ENCODE results near the gene ZCCHC12. TPM values are rescaled to one million over a fixed set of nuclear protein-coding genes. Genes with fewer than 3 reads are reported as not detected.

ZCCHC12 gene
- total RNA-seq, 1 experiment from 2014 or later: 0.89 TPM

GRCh38 chrX:118780509-118780908 is 43.1 kb upstream of the ZCCHC12 start (continued):
- TF ChIP-seq TCF7L2 (IDR thresholded peaks at IDR 0.05; ENCODE audit: borderline replicate concordance, extremely low read depth, insufficient read depth, insufficient read length) (no peak), POLR2AphosphoS5 (IDR thresholded peaks at IDR 0.05; ENCODE audit: low read depth, low read length) (no peak), SRF (IDR thresholded peaks at IDR 0.05; ENCODE audit: low read depth) (no peak)

GRCh38 chrX:118780911-118781310 is 42.7 kb upstream of the ZCCHC12 start:
- ChIA-PET RAD21 (ENCODE audit: low non-redundant PET in 1 of 2, low total read pairs in 2 of 2, uncharacterized antibody in 2 of 2, unreplicated experiment in 2 of 2) (no interaction called here), CTCF (no interaction called here), POLR2A (no interaction called here)
- H3K9me2 ChIP-seq (ENCODE audit: insufficient read depth): no peaks in the 10 kb centered on the region
- DNase-seq (ENCODE audit: low read depth, low spot score): no peak
- H3K27me3 ChIP-seq (ENCODE audit: insufficient read depth, low read length): no peaks in the 10 kb centered on the region
- no TSS peak for BruUV-seq (replicated peaks)
- H3K9me3 ChIP-seq (ENCODE audit: control insufficient read depth in 1 of 2, insufficient read depth in 1 of 2, low read depth in 1 of 2, low read length in 2 of 2): no peaks in the 10 kb centered on the region
- no peaks in the 10 kb centered on the region for H3K36me3 ChIP-seq (ENCODE audit: control insufficient read depth in 1 of 2, insufficient read depth in 2 of 2, low read length in 2 of 2)
- H4K20me1 ChIP-seq (ENCODE audit: insufficient read depth): no peaks in the 10 kb centered on the region
- no peaks in the 10 kb centered on the region for H3K4me1 ChIP-seq (ENCODE audit: control insufficient read depth in 1 of 2, insufficient read depth in 2 of 2, low read length in 2 of 2)
- H3K9ac ChIP-seq (ENCODE audit: low read length): no peak overlapping the region
- H2AFZ ChIP-seq (ENCODE audit: low read depth, low read length, poor library complexity, severe bottlenecking): no peak overlapping the region
- no peak overlapping the region for H3K27ac ChIP-seq (ENCODE audit: low read depth, low read length)
- no peak overlapping the region for H3K4me3 ChIP-seq (replicated peaks in 1 of 2; ENCODE audit: low read depth in 1 of 2, low read length in 2 of 2)
- H3K79me2 ChIP-seq (ENCODE audit: insufficient read depth, low read length): no peaks in the 10 kb centered on the region
- intact Hi-C loops (cut with micrococcal nuclease): no loop called here
- H3K4me2 ChIP-seq (ENCODE audit: low read length): no peak overlapping the region
- ATAC-seq: no peak
- TF ChIP-seq CTCF (IDR thresholded peaks at IDR 0.05 in 2 of 3, conservative IDR thresholded peaks at IDR 0.05 in 1 of 3; ENCODE audit: borderline replicate concordance in 1 of 3, insufficient read depth in 1 of 3, low read depth in 2 of 3, low read length in 2 of 3) (no peak), SIN3A (IDR thresholded peaks at IDR 0.05; ENCODE audit: low read depth) (no peak), SRF (IDR thresholded peaks at IDR 0.05; ENCODE audit: low read depth) (no peak), EZH2phosphoT487 (IDR thresholded peaks at IDR 0.05; ENCODE audit: borderline replicate concordance) (no peak), EGR1 (IDR thresholded peaks at IDR 0.05; ENCODE audit: low read depth) (no peak), CEBPB (IDR thresholded peaks at IDR 0.05; ENCODE audit: low read depth) (no peak), MAX (IDR thresholded peaks at IDR 0.05) (no peak), SP1 (IDR thresholded peaks at IDR 0.05; ENCODE audit: low read depth) (no peak), ZNF274 (IDR thresholded peaks at IDR 0.05; ENCODE audit: low read depth, low read length) (no peak), YY1 (IDR thresholded peaks at IDR 0.05; ENCODE audit: extremely low read depth, insufficient replicate concordance, low read depth, low read length) (no peak), TCF7L2 (IDR thresholded peaks at IDR 0.05; ENCODE audit: borderline replicate concordance, extremely low read depth, insufficient read depth, insufficient read length) (no peak), POLR2AphosphoS5 (IDR thresholded peaks at IDR 0.05; ENCODE audit: low read depth, low read length) (no peak), REST (IDR thresholded peaks at IDR 0.05; ENCODE audit: low read depth) (no peak), POLR2A (IDR thresholded peaks at IDR 0.05; ENCODE audit: borderline replicate concordance, extremely low read depth, insufficient read depth, insufficient read length) (no peak), ELF1 (IDR thresholded peaks at IDR 0.05; ENCODE audit: borderline replicate concordance, low read depth) (no peak), ZBTB33 (IDR thresholded peaks at IDR 0.05; ENCODE audit: extremely low read depth, insufficient replicate concordance, low read length) (no peak), ATF3 (IDR thresholded peaks at IDR 0.05) (no peak), RAD21 (IDR thresholded peaks at IDR 0.05; ENCODE audit: low read depth) (no peak)

Data from HCT116 (cell line).